SK-N-SH (cell line): ENCODE results near the gene MYO1E. TPM values are rescaled to one million over a fixed set of nuclear protein-coding genes. Genes with fewer than 3 reads are reported as not detected.

Experiments used
- CTCF ChIA-PET: fragments of 300-600, 350-600 bp; formaldehyde crosslinking; extraction: SDS; loops from one replicate; lab custom pipeline; 2021; lab: Yijun Ruan, JAX
- POLR2A ChIA-PET: fragments of 350-600 bp; sonication (Branson Sonifier 250); formaldehyde crosslinking; extraction: SDS; loops from one replicate; lab custom pipeline; 2020; ENCODE audit warnings: antibody characterized with exemption, inconsistent platforms; lab: Yijun Ruan, JAX
- DNase-seq: peaks from one replicate; pipeline ENCODE4 v3.0.0; 2012
- H2AFZ ChIP-seq: fragments of 200-600 bp; sonication (generic); 2 replicates; pipeline ENCODE4 v1.8.1; 2016; ENCODE audit warnings: antibody characterized with exemption, mild to moderate bottlenecking, low read depth
- H3F3A ChIP-seq: fragments of 200-600 bp; sonication (generic); replicated peaks from 2 replicates; pipeline ENCODE3; 2016; ENCODE audit warnings: antibody characterized with exemption, mild to moderate bottlenecking; ENCODE audit not compliant: insufficient read depth
- H3K27ac ChIP-seq, 2 experiments: fragments of 200-500 bp in 1 of 2; fragments of 200-600 bp in 1 of 2; sonication (Bioruptor generic) in 1 of 2; sonication (generic), shearing (Covaris generic) in 1 of 2; 2 replicates each; pipeline versions ENCODE4 v1.5.1 to v1.6.1; 2014 to 2016; ENCODE audit warnings: low read depth in 2 of 2, inconsistent platforms in 1 of 2, low read length in 1 of 2, mild to moderate bottlenecking in 1 of 2, mixed read lengths in 1 of 2
- H3K27me3 ChIP-seq: fragments of 200-600 bp; sonication (generic), shearing (Covaris generic); 2 replicates; pipeline ENCODE4 v1.6.1; 2016; ENCODE audit warnings: mixed run types; ENCODE audit not compliant: insufficient read depth
- H3K36me3 ChIP-seq, 2 experiments: fragments of 200-500 bp in 1 of 2; fragments of 200-600 bp in 1 of 2; sonication (Bioruptor generic) in 1 of 2; sonication (generic) in 1 of 2; replicated peaks in 1 of 2; 2 replicates each; pipeline versions ENCODE3 to v1.5.1; 2014 to 2016; ENCODE audit warnings: low read length in 1 of 2, mild to moderate bottlenecking in 1 of 2; ENCODE audit not compliant: insufficient read depth in 2 of 2, control insufficient read depth in 1 of 2
- H3K4me1 ChIP-seq, 2 experiments: fragments of 200-500 bp in 1 of 2; fragments of 200-600 bp in 1 of 2; sonication (Bioruptor generic) in 1 of 2; sonication (generic), shearing (Covaris generic) in 1 of 2; 2 replicates each; pipeline versions ENCODE4 v1.5.1 to v1.6.1; 2014 to 2016; ENCODE audit warnings: low read depth in 1 of 2, low read length in 1 of 2, mixed run types in 1 of 2; ENCODE audit not compliant: insufficient read depth in 2 of 2, control insufficient read depth in 1 of 2
- H3K4me2 ChIP-seq: fragments of 200-600 bp; sonication (generic), shearing (Covaris generic); 2 replicates; pipeline ENCODE4 v1.6.1; 2017; ENCODE audit warnings: mixed run types
- H3K4me3 ChIP-seq, 2 experiments: fragments of 200-500 bp in 1 of 2; fragments of 200-600 bp in 1 of 2; sonication (Bioruptor generic) in 1 of 2; sonication (generic), shearing (Covaris generic) in 1 of 2; 2 replicates each; pipeline versions ENCODE4 v1.5.1 to v1.8.1; 2014 to 2016; ENCODE audit warnings: low read depth in 2 of 2, inconsistent platforms in 1 of 2, low read length in 1 of 2, mild to moderate bottlenecking in 1 of 2, mixed read lengths in 1 of 2, moderate library complexity in 1 of 2
- H3K79me2 ChIP-seq: fragments of 200-600 bp; sonication (generic); 2 replicates; pipeline ENCODE4 v1.8.1; 2017; ENCODE audit warnings: mild to moderate bottlenecking; ENCODE audit not compliant: insufficient read depth
- H3K9ac ChIP-seq: fragments of 200-600 bp; sonication (generic); 2 replicates; pipeline ENCODE4 v1.6.1; 2017; ENCODE audit warnings: mixed run types
- H3K9me2 ChIP-seq: fragments of 200-600 bp; sonication (generic); 2 replicates; pipeline ENCODE4 v1.6.1; 2017; ENCODE audit warnings: mixed run types
- H3K9me3 ChIP-seq: fragments of 200-600 bp; sonication (generic); 2 replicates; pipeline ENCODE4 v1.6.1; 2017; ENCODE audit warnings: mixed run types, mild to moderate bottlenecking, moderate library complexity
- H4K20me1 ChIP-seq: fragments of 200-600 bp; sonication (generic); 2 replicates; pipeline ENCODE4 v1.6.1; 2017; ENCODE audit warnings: mild to moderate bottlenecking, mixed run types; ENCODE audit not compliant: insufficient read depth
- EP300 ChIP-seq, 2 experiments: IDR thresholded peaks; 2 replicates each; pipeline versions ENCODE4 v1.4.0 to v1.6.1; 2012; ENCODE audit warnings: borderline replicate concordance in 1 of 2, low read depth in 1 of 2, low read length in 1 of 2
- EZH2phosphoT487 ChIP-seq: fragments of 200-600 bp; sonication (generic); IDR thresholded peaks from 2 replicates; pipeline ENCODE4 v1.6.1; 2017; ENCODE audit warnings: low read depth, mixed run types, mild to moderate bottlenecking, antibody characterized with exemption, moderate library complexity, borderline replicate concordance
- FOXJ3 ChIP-seq: sonication (generic); formaldehyde crosslinking; IDR thresholded peaks from 2 replicates; pipeline ENCODE4 v1.5.1; 2020; ENCODE audit warnings: mild to moderate bottlenecking, missing genetic modification reagents
- FOXM1 ChIP-seq: IDR thresholded peaks from 2 replicates; pipeline ENCODE4 v1.4.0; 2012; ENCODE audit warnings: low read depth, mild to moderate bottlenecking
- IRF3 ChIP-seq: fragments of 150-350 bp; IDR thresholded peaks from 2 replicates; pipeline ENCODE4 v1.6.1; 2016; ENCODE audit warnings: mild to moderate bottlenecking, low read depth, low read length
- MAX ChIP-seq: IDR thresholded peaks from 2 replicates; pipeline ENCODE4 v1.4.0; 2012; ENCODE audit warnings: low read depth
- MXI1 ChIP-seq: IDR thresholded peaks from 2 replicates; pipeline ENCODE4 v1.6.1; 2012; ENCODE audit warnings: mild to moderate bottlenecking, low read depth, low read length, improper control_type of control experiment
- NFIC ChIP-seq: IDR thresholded peaks from 2 replicates; pipeline ENCODE4 v1.4.0; 2012; ENCODE audit warnings: borderline replicate concordance
- NRF1 ChIP-seq: IDR thresholded peaks from 2 replicates; pipeline ENCODE4 v1.6.1; 2012; ENCODE audit warnings: low read depth, mild to moderate bottlenecking, low read length
- POLR2AphosphoS5 ChIP-seq: IDR thresholded peaks from 2 replicates; pipeline ENCODE4 v1.6.1; 2012; ENCODE audit warnings: low read depth, low read length
- RCOR1 ChIP-seq: fragments of 150-350 bp; IDR thresholded peaks from 2 replicates; pipeline ENCODE4 v1.6.1; 2017; ENCODE audit warnings: antibody characterized with exemption, low read length
- SIN3A ChIP-seq: IDR thresholded peaks from 2 replicates; pipeline ENCODE4 v1.6.1; 2012; ENCODE audit warnings: low read depth, mild to moderate bottlenecking, low read length, moderate library complexity, borderline replicate concordance
- USF2 ChIP-seq: fragments of 150-350 bp; IDR thresholded peaks from 2 replicates; pipeline ENCODE4 v1.6.1; 2017; ENCODE audit warnings: antibody characterized with exemption, low read length, low read depth, borderline replicate concordance
- ZBTB33 ChIP-seq: IDR thresholded peaks from 2 replicates; pipeline ENCODE4 v1.4.0; 2012; ENCODE audit warnings: low read depth, borderline replicate concordance
- WGBS: methylation state at CpG from one replicate; pipeline ENCODE4 v1.1.6; 2017; ENCODE audit warnings: low lambda C conversion rate; 5-methylcytosine and 5-hydroxymethylcytosine counted together
- polyA plus RNA-seq, 3 experiments: library from polyadenylated mRNA; depleted of rRNA; stranded (reverse); fragments of >200 nt; gene quantifications; 2 replicates each; pipeline ENCODE4 v1.2.3, GENCODE V29; 2012
- TF ChIP-seq, protein P1 (sequence below): IDR thresholded peaks from 2 replicates; pipeline ENCODE4 v1.4.0; 2012; ENCODE audit warnings: low read depth, borderline replicate concordance

Gene MYO1E
- polyA plus RNA-seq, 1 of the 3 experiments (the other 2 are of a cell fraction): 9.7 TPM

DNA sequence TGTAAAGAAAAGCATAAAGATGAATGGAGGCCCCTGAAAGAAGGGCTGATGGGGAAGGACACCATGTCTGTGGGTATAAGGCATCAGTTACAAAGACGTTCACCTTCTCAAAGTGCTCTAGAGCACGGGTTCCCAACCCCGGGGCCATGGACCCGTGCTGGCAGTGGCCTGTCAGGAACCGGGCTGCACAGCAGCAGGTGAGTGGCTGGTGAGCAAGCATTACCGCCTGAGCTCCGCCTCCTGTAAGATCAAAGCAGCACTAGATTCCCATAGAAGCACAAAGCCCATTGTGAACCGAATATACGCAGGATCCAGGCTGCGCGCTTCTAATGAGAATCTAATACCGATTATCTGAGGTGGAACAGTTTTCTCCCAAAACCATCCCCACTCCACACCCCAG, 25.7 kb downstream of the MYO1E start:
- TF ChIP-seq POLR2AphosphoS5: no peak
- no peak for TF ChIP-seq FOXJ3 (CRISPR knock-in tag)
- no peak for TF ChIP-seq RCOR1
- TF ChIP-seq IRF3: no peak
- no peak for TF ChIP-seq FOXM1
- no peak for TF ChIP-seq ZBTB33
- no peak for TF ChIP-seq NRF1
- no peak for TF ChIP-seq USF2
- TF ChIP-seq, protein P1, sequence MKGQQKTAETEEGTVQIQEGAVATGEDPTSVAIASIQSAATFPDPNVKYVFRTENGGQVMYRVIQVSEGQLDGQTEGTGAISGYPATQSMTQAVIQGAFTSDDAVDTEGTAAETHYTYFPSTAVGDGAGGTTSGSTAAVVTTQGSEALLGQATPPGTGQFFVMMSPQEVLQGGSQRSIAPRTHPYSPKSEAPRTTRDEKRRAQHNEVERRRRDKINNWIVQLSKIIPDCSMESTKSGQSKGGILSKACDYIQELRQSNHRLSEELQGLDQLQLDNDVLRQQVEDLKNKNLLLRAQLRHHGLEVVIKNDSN: no peak
- TF ChIP-seq MXI1: no peak
- no peak for TF ChIP-seq EZH2phosphoT487
- no peak for TF ChIP-seq NFIC
- TF ChIP-seq SIN3A: no peak
- no peak for TF ChIP-seq MAX
- TF ChIP-seq EP300 (IDR thresholded peaks at IDR 0.05; ENCODE audit: borderline replicate concordance in 1 of 2, low read depth in 1 of 2, low read length in 1 of 2): no peak
- 80% methylated on average over 12 of the region's 12 CpGs for WGBS
- no peaks in the 10 kb centered on the region for H3K9me2 ChIP-seq
- no peaks in the 10 kb centered on the region for H3K27me3 ChIP-seq
- ChIA-PET POLR2A (no interaction called here), CTCF (interaction anchor here (1.2 kb wide), 1 partner anchor 12 kb away, joined by 3 read pairs; no protein-coding TSS in a partner anchor)
- 0 out of 2 replicates have a peak, but pooled peaks cover 4% of the 10 kb centered on the region for H3K9me3 ChIP-seq
- no peak overlapping the region for H3K9ac ChIP-seq
- no peak for DNase-seq
- no peak overlapping the region for H3K4me3 ChIP-seq
- no peak overlapping the region for H3K4me2 ChIP-seq
- H3K79me2 ChIP-seq: peaks cover 54% of the 10 kb centered on the region
- H3K36me3 ChIP-seq: peaks cover 0 to 12% of the 10 kb centered on the region in 2 experiments
- no peaks in the 10 kb centered on the region for H4K20me1 ChIP-seq
- H3K4me1 ChIP-seq: peaks cover 5 to 8% of the 10 kb centered on the region in 2 experiments; a peak in 3 of 4 replicates
- H3F3A ChIP-seq: peaks cover 20% of the 10 kb centered on the region
- no peak overlapping the region for H3K27ac ChIP-seq
- H2AFZ ChIP-seq: no peak overlapping the region
